ENCODE measurements around the gene VPS52. TPM values are rescaled to one million over a fixed set of nuclear protein-coding genes. Genes with fewer than 3 reads are reported as not detected.

Gene VPS52
- total RNA-seq, 1 donor from 2014 or later: 33.9 TPM

DNA sequence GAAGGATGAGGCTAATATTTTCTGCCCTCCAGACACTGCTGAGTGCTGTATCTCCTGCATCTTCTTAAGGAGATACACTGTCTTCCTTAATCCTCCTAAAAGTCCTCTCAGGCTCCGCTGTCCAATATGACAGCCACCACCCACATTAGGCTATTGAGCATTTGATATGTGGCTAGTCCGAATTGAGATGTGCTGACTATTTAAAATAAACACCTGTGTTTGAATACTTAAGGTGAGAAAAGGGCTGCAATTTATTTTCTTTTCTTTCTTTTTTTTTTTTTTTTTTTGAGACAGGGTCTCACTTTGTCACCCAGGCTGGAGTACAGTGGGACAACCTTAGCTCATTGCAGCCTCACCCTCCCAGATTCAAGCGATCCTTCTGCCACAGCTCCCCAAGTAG lies 30.2 kb upstream of the VPS52 start:
- no peak for DNase-seq (ENCODE audit: low read depth)
- no peak overlapping the region for H3K4me3 ChIP-seq (ENCODE audit: low read depth, low read length)
- TF ChIP-seq, protein P1, sequence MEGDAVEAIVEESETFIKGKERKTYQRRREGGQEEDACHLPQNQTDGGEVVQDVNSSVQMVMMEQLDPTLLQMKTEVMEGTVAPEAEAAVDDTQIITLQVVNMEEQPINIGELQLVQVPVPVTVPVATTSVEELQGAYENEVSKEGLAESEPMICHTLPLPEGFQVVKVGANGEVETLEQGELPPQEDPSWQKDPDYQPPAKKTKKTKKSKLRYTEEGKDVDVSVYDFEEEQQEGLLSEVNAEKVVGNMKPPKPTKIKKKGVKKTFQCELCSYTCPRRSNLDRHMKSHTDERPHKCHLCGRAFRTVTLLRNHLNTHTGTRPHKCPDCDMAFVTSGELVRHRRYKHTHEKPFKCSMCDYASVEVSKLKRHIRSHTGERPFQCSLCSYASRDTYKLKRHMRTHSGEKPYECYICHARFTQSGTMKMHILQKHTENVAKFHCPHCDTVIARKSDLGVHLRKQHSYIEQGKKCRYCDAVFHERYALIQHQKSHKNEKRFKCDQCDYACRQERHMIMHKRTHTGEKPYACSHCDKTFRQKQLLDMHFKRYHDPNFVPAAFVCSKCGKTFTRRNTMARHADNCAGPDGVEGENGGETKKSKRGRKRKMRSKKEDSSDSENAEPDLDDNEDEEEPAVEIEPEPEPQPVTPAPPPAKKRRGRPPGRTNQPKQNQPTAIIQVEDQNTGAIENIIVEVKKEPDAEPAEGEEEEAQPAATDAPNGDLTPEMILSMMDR (conservative IDR thresholded peaks at IDR 0.05; ENCODE audit: low read depth, low read length): no peak

DNA sequence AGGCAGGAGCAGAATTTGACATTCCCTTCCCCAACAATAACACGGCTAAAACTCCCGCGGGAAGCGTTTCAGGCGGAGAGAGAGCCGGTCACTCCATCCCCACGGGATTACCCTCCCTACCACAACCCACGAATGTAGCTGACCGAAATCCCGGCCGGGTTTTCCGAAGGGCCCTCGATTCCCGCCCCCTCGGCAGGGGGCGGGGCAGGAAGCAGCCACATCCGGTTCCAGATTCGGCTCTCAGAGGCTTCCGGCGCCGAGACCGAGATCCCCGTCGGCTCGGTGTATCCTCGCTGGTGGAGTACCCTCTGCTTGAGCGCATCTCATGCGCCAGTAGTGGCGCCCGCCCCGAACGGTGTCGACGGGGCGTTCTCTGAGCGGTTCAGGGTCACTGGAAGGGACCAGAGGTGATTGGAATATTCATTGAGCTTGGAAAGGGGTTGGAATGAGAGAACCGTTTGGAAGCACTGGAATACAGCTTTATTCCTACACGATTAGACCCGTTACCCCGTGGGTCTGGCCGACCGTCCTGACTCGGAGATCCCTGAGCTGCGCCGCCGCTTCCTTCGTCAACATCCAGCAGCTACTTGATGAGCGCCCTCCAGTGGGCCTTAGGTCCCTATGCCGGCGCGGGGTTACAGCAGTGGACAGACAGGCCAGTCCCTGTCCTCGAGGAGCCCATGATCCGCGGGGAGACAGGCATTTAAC lies 27.7 kb upstream of the VPS52 start:
- DNase-seq (ENCODE audit: low read depth): no peak
- TF ChIP-seq, protein P1 (conservative IDR thresholded peaks at IDR 0.05; ENCODE audit: low read depth, low read length): peak; percentile 80
- H3K4me3 ChIP-seq (ENCODE audit: low read depth, low read length): peak overlapping the region; percentile 78

DNA sequence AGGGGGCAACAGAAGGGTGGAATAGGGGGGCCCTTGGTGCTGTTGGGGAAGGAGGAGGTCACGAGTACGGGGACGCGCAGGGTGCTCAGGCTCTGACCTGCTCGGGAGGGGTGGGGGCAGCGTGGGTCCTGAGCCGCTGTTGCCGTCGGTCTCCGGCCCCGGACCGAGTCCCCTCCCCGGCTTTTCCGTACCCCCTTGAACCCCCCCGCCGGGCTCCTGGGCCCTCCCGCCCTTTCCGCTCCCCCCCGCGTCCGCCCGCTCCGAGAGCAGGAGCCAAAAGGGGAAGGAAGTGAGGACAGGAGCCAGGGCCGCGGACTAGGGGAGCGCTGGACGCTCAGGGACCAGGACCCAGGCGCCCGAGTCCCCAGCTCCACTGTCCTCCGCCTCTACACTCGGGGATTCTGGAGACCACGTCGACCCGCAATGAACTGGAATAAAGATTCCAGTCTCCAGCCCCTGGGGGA lies 27.1 kb upstream of the VPS52 start, which contains the start of gene RGL2:
Gene RGL2, minus strand, starts transcription at position 170 of the 464 bp plus-strand sequence. CDS start 332 bp downstream, outside the sequence.
- DNase-seq (ENCODE audit: low read depth): no peak
- H3K4me3 ChIP-seq (ENCODE audit: low read depth, low read length): peak within 1 kb of the TSS; percentile 78
- TF ChIP-seq, protein P1 (conservative IDR thresholded peaks at IDR 0.05; ENCODE audit: low read depth, low read length): no peak

DNA sequence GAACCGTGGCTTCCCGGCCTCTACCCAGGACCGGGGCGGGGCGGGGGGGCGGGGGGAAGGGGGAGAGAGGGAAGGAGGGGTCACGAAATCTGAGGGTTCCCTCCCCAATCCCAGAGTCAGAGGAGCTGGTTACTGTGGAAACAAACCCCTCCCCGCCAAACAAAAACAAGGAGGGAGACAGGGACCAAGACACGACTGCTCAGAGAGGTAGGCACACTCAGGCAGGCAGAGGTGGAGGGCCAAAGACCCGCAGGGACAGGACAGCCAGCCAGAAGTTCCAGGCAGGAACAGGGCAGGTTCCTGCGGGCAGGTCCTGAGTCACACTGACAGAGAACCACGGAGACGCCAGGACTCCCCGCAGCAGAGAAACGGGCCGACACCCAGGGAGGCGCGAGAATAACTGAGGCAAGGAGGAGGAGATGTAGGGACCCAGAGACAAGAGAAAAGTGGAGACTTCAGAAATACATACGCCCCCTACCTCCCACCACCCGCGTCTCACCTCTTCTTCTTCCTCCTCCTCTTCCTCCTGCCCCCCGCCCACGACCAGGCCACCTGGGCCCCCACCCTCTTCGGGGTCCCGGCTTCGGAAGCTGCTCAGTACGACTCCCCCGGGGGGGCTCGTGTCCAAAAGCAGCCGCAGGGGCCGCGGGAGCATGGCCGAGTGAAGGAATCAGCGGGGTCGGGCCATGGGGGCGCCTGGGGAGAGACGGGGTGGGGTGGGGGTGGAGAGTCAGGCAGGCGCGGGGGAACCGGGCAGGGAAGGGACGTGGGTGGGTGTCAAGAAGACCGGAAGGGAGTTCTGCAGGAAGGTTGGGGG lies 26.5 kb upstream of the VPS52 start:
- peak overlapping the region; percentile 78 for H3K4me3 ChIP-seq (ENCODE audit: low read depth, low read length)
- DNase-seq (ENCODE audit: low read depth): no peak
- TF ChIP-seq, protein P1 (conservative IDR thresholded peaks at IDR 0.05; ENCODE audit: low read depth, low read length): peak; percentile 14

DNA sequence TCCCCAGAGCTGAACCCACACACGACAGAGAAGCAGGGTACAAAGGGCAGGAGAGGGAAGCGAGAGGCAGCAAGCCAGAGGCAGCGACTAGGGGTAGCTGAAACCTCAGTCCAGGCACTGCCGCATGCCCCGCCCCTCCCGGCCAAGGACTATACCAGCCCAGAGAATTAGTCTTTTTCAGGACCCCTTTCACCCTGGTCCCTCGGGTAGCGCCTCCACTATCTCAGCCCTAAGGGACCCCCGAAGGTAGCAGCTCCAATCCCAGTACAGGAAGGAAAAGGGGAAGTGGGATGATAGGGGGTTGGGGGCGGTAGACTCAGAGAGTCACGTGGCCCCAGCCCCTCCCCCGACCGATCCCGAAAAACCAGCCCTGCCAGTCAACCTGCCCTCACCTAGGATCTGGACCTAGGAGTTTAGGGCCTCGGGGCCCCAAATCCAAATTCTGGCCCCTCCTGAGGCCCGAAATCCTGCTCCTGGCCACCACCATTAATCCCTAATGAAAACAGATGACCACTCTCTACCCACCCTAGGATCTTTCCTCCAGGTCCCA lies 25.8 kb upstream of the VPS52 start:
- TF ChIP-seq, protein P1 (conservative IDR thresholded peaks at IDR 0.05; ENCODE audit: low read depth, low read length): no peak
- peak overlapping the region; percentile 78 for H3K4me3 ChIP-seq (ENCODE audit: low read depth, low read length)
- no peak for DNase-seq (ENCODE audit: low read depth)

DNA sequence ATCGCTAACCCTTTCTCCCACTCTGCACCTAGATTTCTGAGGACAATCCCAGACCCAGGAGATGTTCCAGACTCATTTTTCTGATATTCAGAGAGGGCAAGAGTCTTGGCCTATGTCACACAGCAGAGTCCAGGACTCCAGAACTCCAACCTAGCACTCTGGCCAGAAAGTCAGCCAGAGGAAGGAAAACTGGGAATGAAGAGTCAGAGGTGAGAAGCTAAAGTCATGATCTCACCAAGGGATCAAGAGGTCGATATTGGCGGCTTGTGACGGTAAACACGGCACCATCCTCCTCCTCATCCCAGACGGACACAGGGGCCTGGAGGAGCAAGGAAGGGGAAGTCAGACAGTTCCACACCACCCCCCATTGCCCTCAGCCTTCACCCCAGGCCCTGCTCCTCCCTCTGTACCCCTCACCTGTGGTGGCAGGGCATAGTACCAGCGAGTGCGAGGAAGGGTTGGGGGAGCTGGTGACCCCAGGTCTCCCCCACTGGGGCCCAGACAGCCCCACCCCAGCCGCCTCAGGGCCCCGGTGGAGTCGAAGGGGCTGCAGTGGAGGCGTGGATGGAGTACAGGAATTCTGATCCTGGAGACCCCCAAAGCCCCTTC lies 25.2 kb upstream of the VPS52 start:
- TF ChIP-seq, protein P1 (conservative IDR thresholded peaks at IDR 0.05; ENCODE audit: low read depth, low read length): no peak
- DNase-seq (ENCODE audit: low read depth): no peak
- H3K4me3 ChIP-seq (ENCODE audit: low read depth, low read length): peak overlapping the region; percentile 78
